Neural crest cell (in vitro differentiated cells): ENCODE data around the gene PSME1. TPM values are rescaled to one million over a fixed set of nuclear protein-coding genes. Genes with fewer than 3 reads are reported as not detected.

Experiments
- DNase-seq: peaks from one replicate; pipeline ENCODE4 v3.0.0; 2021; ENCODE audit warnings: low read depth, mixed read lengths, low spot score
- H3K27ac Mint-ChIP-seq: one replicate; pipeline ENCODE4 v1.8.0; 2021; ENCODE audit warnings: mild to moderate bottlenecking, mixed read lengths; ENCODE audit not compliant: unreplicated experiment
- H3K27me3 Mint-ChIP-seq: 2 replicates; pipeline ENCODE4 v1.8.0; 2021; ENCODE audit warnings: low read depth, mild to moderate bottlenecking, mixed read lengths
- H3K36me3 Mint-ChIP-seq: 2 replicates; pipeline ENCODE4 v1.8.0; 2021; ENCODE audit warnings: low read depth, mild to moderate bottlenecking, mixed read lengths
- H3K4me1 Mint-ChIP-seq: 2 replicates; pipeline ENCODE4 v1.8.0; 2021; ENCODE audit warnings: mixed read lengths
- H3K4me3 Mint-ChIP-seq: one replicate; pipeline ENCODE4 v1.8.0; 2021; ENCODE audit warnings: mild to moderate bottlenecking, mixed read lengths
- H3K9me3 Mint-ChIP-seq: 2 replicates; pipeline ENCODE4 v1.8.0; 2021; ENCODE audit warnings: mixed read lengths
- CTCF ChIP-seq: fragments of 200-600 bp; sonication (generic); conservative IDR thresholded peaks from 2 replicates; pipeline ENCODE4 v1.5.0; 2021; ENCODE audit warnings: antibody characterized with exemption, mild to moderate bottlenecking
- total RNA-seq: library from RNA; stranded (reverse); gene quantifications from 2 replicates; pipeline ENCODE4 v1.2.1, GENCODE V29; 2021

PSME1 gene
- total RNA-seq, 1 donor from 2014 or later: 88.5 TPM

- H3K4me1 Mint-ChIP-seq: peaks cover 20% of the 10 kb centered on the region
- no peak overlapping the region for H3K27ac Mint-ChIP-seq
- DNase-seq: no peak
- H3K36me3 Mint-ChIP-seq: peaks cover 2% of the 10 kb centered on the region
- TF ChIP-seq CTCF: no peak
- H3K4me3 Mint-ChIP-seq: no peak overlapping the region
- H3K27me3 Mint-ChIP-seq: no peaks in the 10 kb centered on the region
- H3K9me3 Mint-ChIP-seq: no peaks in the 10 kb centered on the region
Observed at GRCh38 chr14:24119691-24120090, 16.3 kb upstream of the PSME1 start.

- Mint-ChIP-seq H3K27ac (no peak overlapping the region), H3K4me3 (no peak overlapping the region), H3K36me3 (peaks cover 2% of the 10 kb centered on the region), H3K27me3 (no peaks in the 10 kb centered on the region), H3K4me1 (peaks cover 5% of the 10 kb centered on the region), H3K9me3 (no peaks in the 10 kb centered on the region)
- no peak for TF ChIP-seq CTCF
- DNase-seq: no peak
Observed at GRCh38 chr14:24121210-24121609, 14.8 kb upstream of the PSME1 start.

GRCh38 chr14:24122416-24122815, 13.6 kb upstream of the PSME1 start:
- peaks cover 2% of the 10 kb centered on the region for H3K36me3 Mint-ChIP-seq
- H3K27me3 Mint-ChIP-seq: no peaks in the 10 kb centered on the region
- no peak overlapping the region for H3K27ac Mint-ChIP-seq
- no peaks in the 10 kb centered on the region for H3K4me1 Mint-ChIP-seq
- DNase-seq: no peak
- H3K4me3 Mint-ChIP-seq: no peak overlapping the region
- TF ChIP-seq CTCF: no peak
- H3K9me3 Mint-ChIP-seq: no peaks in the 10 kb centered on the region

GRCh38 chr14:24122898-24123297, 13.1 kb upstream of the PSME1 start:
- peaks cover 2% of the 10 kb centered on the region for H3K36me3 Mint-ChIP-seq
- no peak for TF ChIP-seq CTCF
- no peaks in the 10 kb centered on the region for H3K9me3 Mint-ChIP-seq
- H3K4me1 Mint-ChIP-seq: no peaks in the 10 kb centered on the region
- H3K4me3 Mint-ChIP-seq: no peak overlapping the region
- no peaks in the 10 kb centered on the region for H3K27me3 Mint-ChIP-seq
- no peak overlapping the region for H3K27ac Mint-ChIP-seq
- DNase-seq: no peak

- peaks cover under 1% of the 10 kb centered on the region for H3K36me3 Mint-ChIP-seq
- no peaks in the 10 kb centered on the region for H3K27me3 Mint-ChIP-seq
- no peaks in the 10 kb centered on the region for H3K4me1 Mint-ChIP-seq
- H3K4me3 Mint-ChIP-seq: no peak overlapping the region
- no peak for DNase-seq
- TF ChIP-seq CTCF: no peak
- no peaks in the 10 kb centered on the region for H3K9me3 Mint-ChIP-seq
- no peak overlapping the region for H3K27ac Mint-ChIP-seq
Observed at GRCh38 chr14:24123424-24124417, 12.3 kb upstream of the PSME1 start.
